Endothelial cell of umbilical vein (primary cell): ENCODE data around the gene PFN3. TPM values are rescaled to one million over a fixed set of nuclear protein-coding genes. Genes with fewer than 3 reads are reported as not detected.

Experiments
- BruUV-seq: library from RNA; stranded (reverse); fragments of 400-500 nt; replicated peaks from 2 replicates; lab custom pipeline; 2021; lab: Mats Ljungman, UMichigan
- CTCF ChIA-PET: fragments of 300-600, 350-600 bp; sonication (Branson Sonifier 250); formaldehyde crosslinking; loops from one replicate; lab custom pipeline; 2021; ENCODE audit warnings: antibody characterized with exemption, inconsistent platforms; lab: Charles Lee
- POLR2A ChIA-PET: fragments of 300-600, 350-600 bp; sonication (Branson Sonifier 250); formaldehyde crosslinking; loops from one replicate; lab custom pipeline; 2021; ENCODE audit warnings: antibody characterized with exemption, inconsistent platforms; lab: Charles Lee
- DNase-seq: peaks from one replicate; pipeline ENCODE4 v3.0.0-alpha.2; 2011; ENCODE audit warnings: low read depth, low spot score
- FAIRE-seq: peaks from 2 replicates; lab custom pipeline; 2011; peaks lifted over from hg19 to GRCh38; lab: Jason Lieb, UNC
- H2AFZ ChIP-seq: 2 replicates; pipeline ENCODE4 v1.6.0; 2012; ENCODE audit warnings: low read depth, low read length, control low read depth, inconsistent platforms
- H3K27ac ChIP-seq: 2 replicates; pipeline ENCODE4 v1.5.1; 2011; ENCODE audit warnings: low read depth, mild to moderate bottlenecking, control low read depth, low read length, moderate library complexity; ENCODE audit not compliant: insufficient read depth
- H3K27me3 ChIP-seq, 2 experiments: 2 replicates each; pipeline versions ENCODE4 v1.6.0 to v1.6.1; 2011; ENCODE audit warnings: low read length in 2 of 2, mixed read lengths in 1 of 2; ENCODE audit not compliant: control insufficient read depth in 2 of 2, insufficient read depth in 2 of 2
- H3K36me3 ChIP-seq, 2 experiments: 2 replicates in 1 of 2; 3 replicates in 1 of 2; pipeline ENCODE4 v1.5.1; 2011; ENCODE audit warnings: low read length in 2 of 2, mild to moderate bottlenecking in 1 of 2, moderate library complexity in 1 of 2; ENCODE audit not compliant: control insufficient read depth in 2 of 2, insufficient read depth in 2 of 2; ENCODE audit errors: extremely low read depth in 1 of 2
- H3K4me1 ChIP-seq: 3 replicates; pipeline ENCODE4 v1.5.1; 2011; ENCODE audit warnings: mild to moderate bottlenecking, low read length; ENCODE audit not compliant: control insufficient read depth, insufficient read depth; ENCODE audit errors: extremely low read depth
- H3K4me2 ChIP-seq: 2 replicates; pipeline ENCODE4 v1.6.1; 2011; ENCODE audit warnings: low read length, control low read depth, mixed read lengths; ENCODE audit not compliant: insufficient read depth
- H3K4me3 ChIP-seq, 3 experiments: fragments of 200-600 bp in 1 of 3; sonication (generic), shearing (Covaris generic) in 1 of 3; replicated peaks in 1 of 3; 2 replicates each; pipeline ENCODE4 v1.5.1; 2011 to 2016; ENCODE audit warnings: control low read depth in 3 of 3, low read length in 3 of 3, mild to moderate bottlenecking in 2 of 3, inconsistent platforms in 1 of 3, low read depth in 1 of 3, moderate library complexity in 1 of 3; ENCODE audit not compliant: insufficient read depth in 1 of 3
- H3K79me2 ChIP-seq: 2 replicates; pipeline ENCODE4 v1.6.0; 2012; ENCODE audit warnings: low read length, inconsistent platforms; ENCODE audit not compliant: control insufficient read depth, insufficient read depth
- H3K9ac ChIP-seq: replicated peaks from 2 replicates; pipeline ENCODE3; 2011; ENCODE audit warnings: low read length, control low read depth; ENCODE audit not compliant: insufficient read depth; ENCODE audit errors: extremely low read depth
- H3K9me1 ChIP-seq: replicated peaks from 3 replicates; pipeline ENCODE4 v1.6.0; 2011; ENCODE audit warnings: mild to moderate bottlenecking, low read length; ENCODE audit not compliant: control insufficient read depth, insufficient read depth; ENCODE audit errors: extremely low read depth
- H3K9me3 ChIP-seq: replicated peaks from 2 replicates; pipeline ENCODE4 v1.5.1; 2012; ENCODE audit warnings: low read length, inconsistent platforms; ENCODE audit not compliant: control insufficient read depth, insufficient read depth
- H4K20me1 ChIP-seq: replicated peaks from 2 replicates; pipeline ENCODE3; 2011; ENCODE audit warnings: mild to moderate bottlenecking, low read length; ENCODE audit not compliant: control insufficient read depth, insufficient read depth; ENCODE audit errors: extremely low read depth
- EZH2 ChIP-seq: IDR thresholded peaks from 2 replicates; pipeline ENCODE4 v1.6.1; 2012; ENCODE audit warnings: borderline replicate concordance, low read depth, mild to moderate bottlenecking, moderate library complexity, low read length, inconsistent platforms; ENCODE audit not compliant: severe bottlenecking
- FOS ChIP-seq: IDR thresholded peaks from 2 replicates; pipeline ENCODE4 v1.6.1; 2011; ENCODE audit warnings: mild to moderate bottlenecking, low read length, moderate library complexity, borderline replicate concordance; ENCODE audit not compliant: insufficient read depth
- GATA2 ChIP-seq: IDR thresholded peaks from 2 replicates; pipeline ENCODE4 v1.7.0; 2011; ENCODE audit warnings: low read depth, mild to moderate bottlenecking, moderate library complexity, mixed read lengths, low read length; ENCODE audit not compliant: insufficient read length, insufficient read depth
- JUN ChIP-seq: IDR thresholded peaks from 2 replicates; pipeline ENCODE4 v1.6.1; 2011; ENCODE audit warnings: borderline replicate concordance, low read depth; ENCODE audit not compliant: insufficient read length, insufficient read depth
- MAX ChIP-seq: IDR thresholded peaks from 2 replicates; pipeline ENCODE4 v1.6.1; 2011; ENCODE audit not compliant: insufficient read depth, insufficient read length
- MYC ChIP-seq: IDR thresholded peaks from one replicate; pipeline ENCODE4 v1.6.1; 2011; ENCODE audit warnings: mild to moderate bottlenecking, low read depth, low read length
- POLR2A ChIP-seq: IDR thresholded peaks from 2 replicates; pipeline ENCODE4 v1.6.1; 2012; ENCODE audit warnings: low read depth, mild to moderate bottlenecking, control low read depth, low read length
- POLR2AphosphoS5 ChIP-seq: IDR thresholded peaks from 2 replicates; pipeline ENCODE4 v1.6.1; 2012; ENCODE audit warnings: low read depth, mild to moderate bottlenecking, control low read depth, low read length, moderate library complexity; ENCODE audit not compliant: insufficient read depth
- dilution Hi-C: fragments of 300-500 bp; cut with MboI; formaldehyde crosslinking; loops from one replicate; pipeline ENCODE4 v1.15.0; 2019; ENCODE audit warnings: low sequenced_read_pairs; ENCODE audit not compliant: extremely low pct_ligation_motif_present
- intact Hi-C: fragments of 100-400 bp; cut with micrococcal nuclease; formaldehyde crosslinking; loops from one replicate; pipeline ENCODE4 v1.10.0; 2022
- polyA plus RNA-seq, 4 experiments: library from polyadenylated mRNA; depleted of rRNA in 3 of 4; stranded (reverse) in 3 of 4; unstranded in 1 of 4; fragments of >200 nt; gene quantifications; 2 replicates each; pipeline versions ENCODE4 v1.2.1 to v1.2.3, GENCODE V29; 2011 to 2012; ENCODE audit warnings: missing spikeins in 1 of 4
- total RNA-seq: library from RNA; stranded (reverse); gene quantifications from 2 replicates; pipeline ENCODE4 v1.2.3, GENCODE V29; 2021
- TF ChIP-seq, protein P1 (sequence below), 2 donors: IDR thresholded peaks; 1 replicate in 1 of 2; 2 replicates in 1 of 2; pipeline ENCODE4 v1.5.1; 2011; ENCODE audit warnings: low read length in 2 of 2, mild to moderate bottlenecking in 2 of 2, moderate library complexity in 2 of 2, control low read depth in 1 of 2, inconsistent platforms in 1 of 2, low read depth in 1 of 2; ENCODE audit not compliant: insufficient read depth in 1 of 2; ENCODE audit errors: extremely low read depth in 1 of 2

The PFN3 gene
- total and polyA plus RNA-seq, 2 donors (not counting 3 experiments of a cell fraction or from before 2014, with no cell fraction given) = not detected

- Histone ChIP-seq H3K36me3 (no peaks in the 10 kb centered on the region), H3K9me3 (no peaks in the 10 kb centered on the region), H2AFZ (no peak overlapping the region), H3K27ac (no peak overlapping the region), H3K9ac (no peak overlapping the region), H3K27me3 (no peaks in the 10 kb centered on the region), H3K4me3 (no peak overlapping the region), H3K4me1 (peaks cover 28% of the 10 kb centered on the region), H3K79me2 (no peaks in the 10 kb centered on the region), H3K4me2 (no peak overlapping the region), H3K9me1 (no peaks in the 10 kb centered on the region), H4K20me1 (no peaks in the 10 kb centered on the region)
- FAIRE-seq (no peak), DNase-seq (no peak)
- no TSS peak for BruUV-seq
- intact Hi-C loops (loop anchor here (1.0 to 5.0 kb wide), 5 partner anchors 11 to 58 kb away; partner anchors contain the start of genes GRK6 and MXD3), dilution Hi-C loops (no loop called here)
- ChIA-PET POLR2A (interaction anchor here (1.0 kb wide), 1 partner anchor 10 kb away, joined by 3 read pairs; no protein-coding TSS in a partner anchor), CTCF (interaction anchor here (1.0 to 5.8 kb wide), 32 partner anchors 9 to 298 kb away, joined by 3 to 64 read pairs (median 6); partner anchors contain the start of genes F12, LMAN2, PDLIM7 and RGS14)
- TF ChIP-seq FOS (no peak), JUN (no peak), MYC (no peak), MAX (no peak), GATA2 (no peak), POLR2A (no peak), EZH2 (no peak), POLR2AphosphoS5 (no peak)
- TF ChIP-seq, protein P1, sequence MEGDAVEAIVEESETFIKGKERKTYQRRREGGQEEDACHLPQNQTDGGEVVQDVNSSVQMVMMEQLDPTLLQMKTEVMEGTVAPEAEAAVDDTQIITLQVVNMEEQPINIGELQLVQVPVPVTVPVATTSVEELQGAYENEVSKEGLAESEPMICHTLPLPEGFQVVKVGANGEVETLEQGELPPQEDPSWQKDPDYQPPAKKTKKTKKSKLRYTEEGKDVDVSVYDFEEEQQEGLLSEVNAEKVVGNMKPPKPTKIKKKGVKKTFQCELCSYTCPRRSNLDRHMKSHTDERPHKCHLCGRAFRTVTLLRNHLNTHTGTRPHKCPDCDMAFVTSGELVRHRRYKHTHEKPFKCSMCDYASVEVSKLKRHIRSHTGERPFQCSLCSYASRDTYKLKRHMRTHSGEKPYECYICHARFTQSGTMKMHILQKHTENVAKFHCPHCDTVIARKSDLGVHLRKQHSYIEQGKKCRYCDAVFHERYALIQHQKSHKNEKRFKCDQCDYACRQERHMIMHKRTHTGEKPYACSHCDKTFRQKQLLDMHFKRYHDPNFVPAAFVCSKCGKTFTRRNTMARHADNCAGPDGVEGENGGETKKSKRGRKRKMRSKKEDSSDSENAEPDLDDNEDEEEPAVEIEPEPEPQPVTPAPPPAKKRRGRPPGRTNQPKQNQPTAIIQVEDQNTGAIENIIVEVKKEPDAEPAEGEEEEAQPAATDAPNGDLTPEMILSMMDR (IDR thresholded peaks at IDR 0.05; ENCODE audit: extremely low read depth in 1 of 2, insufficient read depth in 1 of 2, low read depth in 1 of 2, low read length in 2 of 2) = no peak
These were observed 30.6 kb downstream of the PFN3 start for GRCh38 chr5:177369645-177370440.
